ENCODE measurements around the gene ART3.

- no peak for TF ChIP-seq USF2 (CRISPR knock-in tag; IDR thresholded peaks at IDR 0.05)
- no peak for TF ChIP-seq EP300 (IDR thresholded peaks at IDR 0.05; ENCODE audit: low read length)
- no peak for TF ChIP-seq FOXJ3 (CRISPR knock-in tag; IDR thresholded peaks at IDR 0.05)
- no peak for TF ChIP-seq SRF (CRISPR knock-in tag; IDR thresholded peaks at IDR 0.05)
- no peak for TF ChIP-seq CTCF (IDR thresholded peaks at IDR 0.05 in 2 of 3, conservative IDR thresholded peaks at IDR 0.05 in 1 of 3; ENCODE audit: insufficient read depth in 2 of 3, low read depth in 1 of 3, low read length in 3 of 3)
- TF ChIP-seq POLR2A (conservative IDR thresholded peaks at IDR 0.05), result no peak
- no peak for TF ChIP-seq BRCA1 (IDR thresholded peaks at IDR 0.05)
- TF ChIP-seq BRCA1 (CRISPR knock-in tag; IDR thresholded peaks at IDR 0.05), result no peak
- no peak for TF ChIP-seq YY1 (IDR thresholded peaks at IDR 0.05; ENCODE audit: borderline replicate concordance in 1 of 3, control insufficient read depth in 1 of 3, extremely low read depth in 1 of 3, insufficient read depth in 3 of 3, insufficient read length in 1 of 3, insufficient replicate concordance in 2 of 3, low read depth in 1 of 3, low read length in 2 of 3)
Measured at GRCh38 chr4:76058302-76058701, 16.2 kb upstream of the ART3 start.
